ENCODE data around the gene CDH15. TPM values are rescaled to one million over a fixed set of nuclear protein-coding genes. Genes with fewer than 3 reads are reported as not detected.

CDH15 gene
- total and polyA plus RNA-seq, 2 of the 13 experiments (the other 11 are each of a cell fraction or from before 2014, with no cell fraction given) = 0.74 to 2.2 TPM

- TF ChIP-seq ZNF33B (CRISPR knock-in tag; IDR thresholded peaks at IDR 0.05) = no peak
- TF ChIP-seq HMG20B (CRISPR knock-in tag; conservative IDR thresholded peaks at IDR 0.05) = no peak
- TF ChIP-seq ASH2L (IDR thresholded peaks at IDR 0.05; ENCODE audit: insufficient read length, low read depth, low read length) = no peak
- no peak for TF ChIP-seq ZFP36L2 (CRISPR knock-in tag; IDR thresholded peaks at IDR 0.05)
- TF ChIP-seq PLRG1 (conservative IDR thresholded peaks at IDR 0.05) = no peak
- no peak for TF ChIP-seq SPEN (CRISPR knock-in tag; IDR thresholded peaks at IDR 0.05; ENCODE audit: low read depth)
- no peak for TF ChIP-seq PHF8 (CRISPR knock-in tag; IDR thresholded peaks at IDR 0.05)
- no peak for TF ChIP-seq MAX (IDR thresholded peaks at IDR 0.05)
- no peak for TF ChIP-seq ZNF264 (CRISPR knock-in tag; IDR thresholded peaks at IDR 0.05)
- TF ChIP-seq XRCC5 (optimal IDR thresholded peaks at IDR 0.05; ENCODE audit: low read length) = no peak
- no peak for TF ChIP-seq BHLHE40 (IDR thresholded peaks at IDR 0.05; ENCODE audit: low read length)
- no peak for TF ChIP-seq ATF6 (CRISPR knock-in tag; conservative IDR thresholded peaks at IDR 0.05)
- 0 out of 2 replicates have a peak, but pooled peaks have one; percentile 31 for TF ChIP-seq ZNF263 (CRISPR knock-in tag; IDR thresholded peaks at IDR 0.05)
- TF ChIP-seq SNAPC2 (CRISPR knock-in tag; IDR thresholded peaks at IDR 0.05) = no peak
- TF ChIP-seq CBFB (CRISPR knock-in tag; IDR thresholded peaks at IDR 0.05) = no peak
- no peak for TF ChIP-seq ZNF572 (CRISPR knock-in tag; IDR thresholded peaks at IDR 0.05)
- no peak for TF ChIP-seq YY1 (IDR thresholded peaks at IDR 0.05; ENCODE audit: insufficient read depth, insufficient replicate concordance, low read depth, low read length)
- no peak for TF ChIP-seq SKI (IDR thresholded peaks at IDR 0.05; ENCODE audit: partially characterized antibody)
- TF ChIP-seq SNRNP70 (IDR thresholded peaks at IDR 0.05; ENCODE audit: low read depth, low read length) = no peak
- 0 out of 2 replicates have a peak, but pooled peaks have one; percentile 23 for TF ChIP-seq CREB1 (IDR thresholded peaks at IDR 0.05)
- TF ChIP-seq CREB1 (CRISPR knock-in tag; IDR thresholded peaks at IDR 0.05) = no peak
- TF ChIP-seq CERS6 (CRISPR knock-in tag; IDR thresholded peaks at IDR 0.05) = no peak
- TF ChIP-seq JUNB (CRISPR knock-in tag; IDR thresholded peaks at IDR 0.05; ENCODE audit: borderline replicate concordance) = no peak
- TF ChIP-seq ZNF768 (CRISPR knock-in tag; IDR thresholded peaks at IDR 0.05) = 0 out of 2 replicates have a peak, but pooled peaks have one; percentile 23
- TF ChIP-seq GPN1 (CRISPR knock-in tag; IDR thresholded peaks at IDR 0.05; ENCODE audit: borderline replicate concordance) = no peak
- no peak for TF ChIP-seq KLF12 (CRISPR knock-in tag; IDR thresholded peaks at IDR 0.05; ENCODE audit: borderline replicate concordance)
- TF ChIP-seq MYPOP (CRISPR knock-in tag; IDR thresholded peaks at IDR 0.05) = no peak
- TF ChIP-seq FLYWCH1 (CRISPR knock-in tag; IDR thresholded peaks at IDR 0.05) = no peak
- no peak for TF ChIP-seq ZFP36 (IDR thresholded peaks at IDR 0.05; ENCODE audit: borderline replicate concordance, low read depth, low read length, partially characterized antibody)
- TF ChIP-seq NFE2L1 (CRISPR knock-in tag; IDR thresholded peaks at IDR 0.05; ENCODE audit: borderline replicate concordance) = no peak
These were observed 15.7 kb downstream of the CDH15 start (continued) for GRCh38 chr16:89187032-89187769.
